A172 (cell line): Measurements from ENCODE around the gene MPRIP. TPM values are rescaled to one million over a fixed set of nuclear protein-coding genes. Genes with fewer than 3 reads are reported as not detected.
A peak's percentile ranks its signal among the peaks of the same experiment; 100 is the strongest.

Experiments
- DNase-seq: peaks from one replicate; pipeline ENCODE4 v3.0.0-alpha.2; 2015; ENCODE audit warnings: low spot score
- total RNA-seq: library from RNA; depleted of rRNA; stranded (reverse); fragments of >200 nt; shearing (Covaris generic); gene quantifications from 2 replicates; pipeline ENCODE4 v1.2.3, GENCODE V29; 2014; rRNA removed

The MPRIP gene
- total RNA-seq, 1 experiment from 2014 or later = 299 TPM

- DNase-seq = no peak
Measured at GRCh38 chr17:17229416-17230384, 187.4 kb downstream of the MPRIP start.

DNA sequence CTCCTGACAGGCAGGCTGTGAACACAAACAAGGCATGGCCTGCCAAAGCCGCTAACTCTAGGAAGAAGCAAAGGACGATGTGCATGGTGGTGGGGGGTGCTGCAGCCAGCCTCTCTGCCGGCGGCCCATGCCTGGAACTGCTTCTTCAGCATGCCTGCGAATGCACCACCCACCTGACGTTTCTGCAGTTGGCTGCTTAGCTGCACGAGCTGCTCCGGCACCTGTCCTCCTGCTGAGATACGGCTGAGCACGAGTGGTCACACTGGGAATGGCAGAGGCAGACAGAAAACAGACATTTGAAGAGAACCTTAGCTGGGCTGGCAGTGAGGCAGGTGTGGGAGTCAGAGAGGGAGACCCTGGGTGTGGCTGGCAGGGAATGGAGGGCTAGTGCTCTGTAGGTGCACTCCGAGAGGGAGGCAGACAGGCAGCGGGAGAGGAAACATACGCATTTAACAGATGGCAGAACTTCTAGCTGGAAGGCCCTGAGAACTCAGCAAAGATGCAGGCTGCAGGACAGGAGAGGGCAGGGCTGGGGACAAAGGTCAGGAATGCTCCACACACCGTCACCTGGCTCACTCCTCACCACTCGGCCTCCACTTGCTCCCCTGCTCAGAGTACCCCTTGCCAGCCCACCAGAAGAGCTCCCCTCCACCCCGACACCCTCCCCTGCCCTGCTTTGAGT is 189.5 kb downstream of the MPRIP start:
- DNase-seq = no peak

- no peak for DNase-seq
Measured at GRCh38 chr17:17232303-17232621, 190.0 kb downstream of the MPRIP start.

GRCh38 chr17:17235212-17236174 is 193.2 kb downstream of the MPRIP start:
- DNase-seq = peak; percentile 68

GRCh38 chr17:17236295-17237025 is 194.2 kb downstream of the MPRIP start:
- peak; percentile 34 for DNase-seq

DNA sequence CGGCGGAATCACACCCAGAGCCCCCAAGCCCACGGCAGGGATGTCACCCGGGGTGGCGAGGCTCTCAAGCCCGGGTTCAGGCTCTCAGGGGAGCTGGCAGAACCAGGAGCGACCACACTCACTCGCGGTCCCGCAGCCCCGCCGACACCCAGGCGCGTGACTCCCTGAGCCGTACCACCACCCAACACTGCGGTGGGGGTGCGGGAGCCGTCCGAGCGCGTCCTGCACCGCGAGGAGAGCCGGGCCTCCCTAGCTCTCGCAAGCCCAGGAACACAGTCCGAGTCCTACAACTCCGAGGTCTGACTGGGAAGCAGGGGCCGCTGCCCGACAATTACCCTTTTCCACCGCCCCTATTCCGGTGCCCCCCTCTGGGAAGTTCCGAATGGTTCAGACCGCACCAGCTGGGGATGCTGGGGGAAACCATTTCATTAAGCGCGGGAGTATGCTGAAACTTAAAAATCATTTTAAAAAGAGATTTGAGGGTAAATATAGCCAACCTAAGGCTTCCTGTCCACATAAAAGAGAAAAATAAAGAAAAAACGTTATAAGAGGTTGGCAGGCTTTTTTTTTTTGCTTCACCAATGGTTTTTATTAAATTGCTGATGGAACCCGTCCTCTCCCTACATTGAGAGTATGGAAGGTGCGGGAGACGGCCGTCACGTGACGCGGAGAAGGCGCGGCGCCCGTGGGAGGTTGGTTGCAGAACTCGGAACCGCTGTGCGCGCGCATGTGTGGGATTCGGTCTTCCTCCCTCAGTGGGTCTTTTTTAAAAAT is 195.0 kb downstream of the MPRIP start, which contains the start of gene FLCN:
Gene FLCN, minus strand, starts transcription at position 143 of the 774 bp plus-strand sequence. CDS start 9,031 bp downstream, outside the sequence.
- peak; percentile 83 for DNase-seq

DNA sequence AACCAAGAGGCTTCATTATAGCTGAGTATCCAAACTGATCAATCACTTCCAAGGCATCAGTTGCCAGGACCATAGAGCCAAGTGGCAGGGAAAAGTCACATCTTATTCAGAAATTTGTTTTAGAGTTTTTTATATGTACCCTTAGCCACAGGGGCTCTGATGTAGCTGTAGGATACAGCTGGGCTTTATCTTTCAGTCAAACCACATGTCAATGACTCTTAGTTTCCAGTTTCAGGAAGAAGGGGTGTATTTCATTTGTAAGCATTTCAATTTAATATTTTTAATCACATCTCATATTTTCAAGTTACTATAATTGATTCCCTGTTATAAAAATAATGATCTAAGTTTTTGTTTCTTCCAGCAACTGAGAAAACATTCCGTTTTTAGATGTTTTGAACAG is 197.6 kb downstream of the MPRIP start:
- DNase-seq = no peak

GRCh38 chr17:17241656-17242055 is 199.4 kb downstream of the MPRIP start:
- DNase-seq = no peak

GRCh38 chr17:17242246-17242645 is 200.0 kb downstream of the MPRIP start:
- no peak for DNase-seq

Other genes with a start within 250 kb of the MPRIP start
- gene TNFRSF13B, start 70.3 kb upstream of the MPRIP start, total RNA-seq = not detected in 2 replicates
- gene PLD6, start 163.9 kb downstream of the MPRIP start, total RNA-seq = 10.8 and 15.1 TPM in 2 replicates
- gene FLCN, start 194.7 kb downstream of the MPRIP start, total RNA-seq = 58.2 and 78.1 TPM in 2 replicates
- 292 and 308 TPM in 2 replicates for gene COPS3, start 238.8 kb downstream of the MPRIP start, total RNA-seq